GM19463 (cell line): ENCODE data around the gene WRNIP1.
A peak's percentile ranks its signal among the peaks of the same experiment; 100 is the strongest.
"Not testable (repeated sequence)": the region's sequence is repeated elsewhere in the genome, so short reads cannot be mapped to it uniquely, and the experiment has no call there.

ENCODE experiments used
- ATAC-seq: cut with Tn5 transposase; IDR thresholded peaks from one replicate; pipeline ENCODE4 v1.9.1; 2021; ENCODE audit warnings: mild to moderate bottlenecking, moderate library complexity; ENCODE audit not compliant: unreplicated experiment

WRNIP1 gene

DNA sequence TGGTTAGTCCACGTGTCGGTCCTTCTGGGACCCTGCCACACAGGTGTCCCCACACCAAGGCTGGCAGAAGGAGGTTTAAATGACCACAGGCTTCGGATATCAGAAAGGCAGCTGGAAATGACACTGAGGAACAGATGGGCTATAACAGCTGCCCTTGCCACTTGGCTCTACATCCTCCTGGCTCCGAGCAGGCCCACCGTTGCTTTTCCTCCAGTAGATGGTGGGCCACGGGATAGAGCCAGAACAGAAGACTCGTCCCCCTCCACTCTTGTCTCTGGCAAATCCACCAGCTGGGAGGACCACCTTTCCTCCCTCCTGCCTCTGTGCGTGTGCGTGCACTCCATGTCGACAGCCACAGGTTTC is 17.6 kb downstream of the WRNIP1 start:
- ATAC-seq: no peak

DNA sequence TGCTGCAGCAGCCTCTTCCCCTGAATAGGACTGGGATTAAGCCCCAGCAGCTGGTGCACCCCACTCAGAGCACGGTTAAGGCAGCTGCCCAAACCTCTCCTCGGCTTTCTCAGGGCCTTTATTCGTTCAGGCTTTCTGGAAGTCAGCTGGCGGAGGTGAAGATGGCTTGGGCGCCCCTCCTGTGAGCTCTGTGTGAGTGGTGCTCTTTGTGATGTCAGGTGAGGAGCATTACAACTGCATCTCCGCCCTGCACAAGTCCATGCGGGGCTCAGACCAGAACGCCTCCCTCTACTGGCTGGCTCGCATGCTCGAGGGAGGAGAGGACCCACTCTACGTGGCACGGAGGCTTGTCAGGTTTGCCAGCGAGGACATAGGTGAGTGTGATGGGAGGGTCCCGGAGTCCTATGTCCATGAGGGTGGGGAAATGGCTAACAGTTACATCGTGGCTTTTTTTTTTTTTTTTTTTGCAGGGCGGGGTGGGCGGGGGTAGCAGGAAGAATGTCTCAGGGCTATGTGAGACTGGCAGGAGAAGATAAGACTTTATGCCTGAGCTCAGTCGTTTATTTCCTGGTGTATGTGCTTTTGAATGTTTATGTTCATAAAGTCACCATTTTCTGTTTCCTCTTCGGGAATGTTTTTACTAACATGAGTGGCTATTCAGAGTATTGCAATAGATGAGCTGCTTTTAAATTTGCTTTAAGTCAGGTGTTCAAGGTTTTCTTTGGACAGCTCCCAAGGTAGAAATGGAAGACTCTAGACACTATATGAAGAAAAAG is 18.2 kb downstream of the WRNIP1 start:
- no peak for ATAC-seq

DNA sequence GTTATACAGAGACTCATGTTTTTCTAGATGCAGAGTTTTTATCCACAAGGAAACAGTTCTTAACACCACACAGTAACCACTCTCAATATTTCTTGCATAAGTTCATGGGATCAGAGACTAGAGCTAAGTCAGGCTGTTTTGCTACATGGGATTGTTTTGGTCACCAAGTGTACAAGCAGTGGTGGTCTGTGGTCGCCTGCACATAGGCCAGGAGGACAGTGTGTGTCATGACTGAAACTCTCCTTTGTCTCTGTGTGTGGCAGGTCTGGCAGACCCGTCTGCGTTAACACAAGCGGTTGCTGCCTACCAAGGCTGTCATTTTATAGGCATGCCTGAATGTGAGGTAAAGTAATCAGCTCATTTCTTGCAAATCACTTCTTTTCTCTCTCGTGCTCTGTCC is 18.9 kb downstream of the WRNIP1 start:
- ATAC-seq: no peak

DNA sequence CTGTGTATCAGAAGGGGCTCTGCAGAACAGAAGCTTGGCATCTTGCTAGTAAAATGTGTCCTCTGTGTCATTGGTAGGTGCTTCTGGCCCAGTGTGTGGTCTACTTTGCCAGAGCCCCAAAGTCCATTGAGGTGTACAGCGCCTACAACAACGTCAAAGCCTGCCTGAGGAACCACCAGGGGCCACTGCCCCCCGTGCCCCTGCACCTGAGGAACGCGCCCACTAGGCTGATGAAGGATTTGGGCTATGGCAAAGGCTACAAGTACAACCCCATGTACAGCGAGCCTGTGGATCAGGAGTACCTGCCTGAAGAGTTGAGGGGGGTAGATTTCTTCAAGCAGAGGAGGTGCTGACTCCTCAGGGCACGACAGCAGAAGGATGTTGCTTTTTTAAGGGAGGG is 19.7 kb downstream of the WRNIP1 start:
- no peak for ATAC-seq

DNA sequence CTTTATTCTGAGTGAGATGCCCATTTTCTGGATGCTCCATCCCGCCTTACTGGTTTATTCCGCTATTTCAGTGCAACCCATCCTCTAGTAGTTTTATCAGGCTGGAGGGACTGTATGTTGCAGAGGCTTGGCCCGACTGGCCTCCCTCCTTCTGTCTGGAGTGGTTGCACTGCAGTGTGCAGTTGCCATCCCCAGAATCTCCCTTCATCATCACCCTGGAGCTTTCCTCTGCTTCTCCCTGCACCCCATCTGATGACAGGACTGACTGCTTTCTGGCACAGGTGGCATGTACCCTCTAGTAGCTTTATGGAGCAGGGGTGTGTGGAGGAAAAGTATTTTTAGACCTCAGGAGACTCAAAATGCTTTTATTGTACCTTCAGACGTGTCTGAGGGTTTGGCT is 21.1 kb downstream of the WRNIP1 start:
- no peak for ATAC-seq

DNA sequence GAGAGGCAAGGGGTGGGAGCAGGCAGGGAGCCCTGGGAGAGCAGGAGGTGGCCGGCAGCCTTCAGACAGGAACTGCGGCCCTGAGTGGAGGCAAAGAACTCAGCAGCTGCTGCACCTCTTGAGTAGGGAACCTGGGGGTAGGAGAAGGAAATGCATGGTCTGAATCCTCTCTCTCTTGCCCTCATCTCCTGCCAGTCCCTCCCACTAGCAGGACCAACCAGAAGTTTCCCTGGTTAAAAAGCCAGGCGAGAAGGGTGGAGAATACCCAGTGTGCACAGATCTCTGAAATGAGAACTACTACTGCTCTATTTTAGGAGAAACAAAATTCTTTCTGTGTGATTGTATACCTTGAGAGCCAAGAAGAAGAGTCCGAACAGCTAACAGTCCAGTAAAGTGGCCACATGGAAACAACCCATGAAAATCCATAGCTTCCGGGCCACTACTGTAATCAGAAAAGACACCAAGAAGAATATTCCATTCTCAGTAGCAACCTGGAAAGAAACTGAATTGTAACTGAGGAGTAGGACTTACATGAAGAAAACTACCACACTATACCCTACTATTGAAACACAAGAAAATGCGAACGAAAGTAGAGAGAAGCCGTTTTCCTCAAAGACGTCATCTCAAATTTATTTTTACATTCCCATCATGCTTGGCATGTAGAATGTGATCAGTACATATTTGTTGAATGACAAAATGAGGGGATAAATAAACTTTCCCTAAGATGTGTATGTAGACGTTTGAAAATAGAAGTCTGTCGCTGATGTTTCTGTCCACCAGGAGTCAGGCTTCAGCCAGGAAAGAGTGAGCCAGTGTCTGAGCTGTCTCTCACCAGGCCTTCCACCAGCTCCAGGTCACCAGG is 25.6 kb downstream of the WRNIP1 start:
- peak; percentile 76 for ATAC-seq

DNA sequence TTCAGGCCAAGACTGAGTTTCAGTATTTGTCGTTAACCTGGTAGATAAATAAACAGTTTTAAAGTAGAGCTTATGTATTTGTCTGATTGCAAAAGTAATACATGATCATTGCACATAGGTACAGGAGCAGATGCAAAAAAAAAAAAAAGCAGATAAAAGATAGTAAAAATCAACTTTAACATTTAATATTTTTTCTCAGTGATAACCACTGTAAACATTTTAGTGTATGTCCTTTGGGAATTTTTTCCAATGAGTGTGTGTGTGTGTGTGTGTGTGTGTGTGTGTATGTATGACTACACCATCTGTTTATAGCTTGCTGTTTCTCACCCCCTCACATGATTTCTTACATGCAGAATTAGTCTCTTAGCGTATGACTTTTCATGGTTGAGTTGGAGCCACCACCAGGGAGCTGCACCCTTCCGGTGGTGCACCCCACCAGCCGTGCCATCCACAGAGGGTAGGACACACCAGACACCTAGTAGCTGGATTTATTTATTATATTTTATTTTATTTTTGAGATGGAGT is 26.3 kb downstream of the WRNIP1 start:
- ATAC-seq: no peak

DNA sequence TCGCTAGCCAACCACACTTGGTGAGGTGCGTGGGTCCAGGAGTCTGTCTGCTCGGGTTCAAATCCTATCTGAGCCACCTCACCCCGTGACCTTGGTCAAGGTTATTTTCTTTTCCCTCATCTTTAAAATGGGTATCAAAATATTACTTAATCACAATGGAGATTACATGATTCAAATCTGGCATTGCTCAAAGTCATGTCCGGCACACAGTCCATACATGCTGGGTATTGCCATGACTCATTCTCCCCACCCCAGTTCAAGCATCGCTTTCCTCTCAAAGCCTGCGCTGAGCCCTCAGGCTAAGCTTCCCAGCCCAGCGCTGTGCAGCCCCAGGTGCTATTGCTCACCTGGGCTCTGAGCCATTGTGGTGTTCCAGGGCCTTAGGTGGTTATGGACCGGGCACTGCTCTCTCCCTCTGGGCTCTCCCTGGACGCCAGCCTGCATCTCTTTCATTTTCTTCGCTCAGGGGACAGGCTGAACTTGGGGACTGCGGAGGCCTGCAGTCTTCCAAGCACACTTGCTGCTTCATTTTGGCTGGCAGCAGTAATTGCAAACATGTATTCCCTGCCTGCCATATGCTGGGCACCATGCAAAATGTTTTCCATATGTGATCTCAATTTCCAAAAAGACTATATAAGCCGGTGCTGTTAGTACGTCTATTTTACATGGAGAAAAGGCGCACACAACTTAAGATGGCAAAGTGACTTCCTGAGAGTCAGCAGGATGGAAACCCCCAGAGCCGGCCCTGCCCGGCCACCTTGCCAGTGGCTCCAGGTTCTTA is 27.3 kb downstream of the WRNIP1 start:
- no peak for ATAC-seq

DNA sequence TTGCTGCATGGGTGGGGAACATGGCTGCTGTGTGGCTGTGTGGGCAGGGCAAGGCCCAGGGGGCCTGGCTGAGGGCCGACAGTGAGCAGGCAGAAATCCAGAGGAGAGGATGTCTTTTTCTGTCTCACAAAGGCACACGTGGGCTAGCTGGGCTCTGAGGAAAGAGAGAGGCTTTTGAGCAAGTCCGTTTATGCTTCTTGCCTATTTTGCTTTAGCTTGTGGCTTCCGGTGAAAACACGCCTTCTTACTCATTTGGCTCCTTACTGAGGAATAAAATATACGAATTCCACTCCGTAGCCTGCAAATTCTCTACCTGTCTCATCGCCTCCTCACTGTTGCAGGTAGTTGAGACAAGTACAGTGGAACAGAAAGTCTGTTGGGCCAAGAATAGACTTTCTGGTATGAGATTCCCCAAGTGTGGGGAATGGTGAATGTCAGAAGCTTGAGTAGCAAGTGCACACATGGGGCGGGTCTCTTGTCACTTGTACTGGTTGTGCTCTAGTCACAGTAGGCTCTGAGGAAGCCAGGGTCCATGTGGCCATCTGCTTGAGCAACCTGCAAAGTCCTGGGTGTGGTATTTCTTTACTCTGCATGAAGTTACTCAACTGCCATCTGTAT is 28.4 kb downstream of the WRNIP1 start:
- no peak for ATAC-seq

DNA sequence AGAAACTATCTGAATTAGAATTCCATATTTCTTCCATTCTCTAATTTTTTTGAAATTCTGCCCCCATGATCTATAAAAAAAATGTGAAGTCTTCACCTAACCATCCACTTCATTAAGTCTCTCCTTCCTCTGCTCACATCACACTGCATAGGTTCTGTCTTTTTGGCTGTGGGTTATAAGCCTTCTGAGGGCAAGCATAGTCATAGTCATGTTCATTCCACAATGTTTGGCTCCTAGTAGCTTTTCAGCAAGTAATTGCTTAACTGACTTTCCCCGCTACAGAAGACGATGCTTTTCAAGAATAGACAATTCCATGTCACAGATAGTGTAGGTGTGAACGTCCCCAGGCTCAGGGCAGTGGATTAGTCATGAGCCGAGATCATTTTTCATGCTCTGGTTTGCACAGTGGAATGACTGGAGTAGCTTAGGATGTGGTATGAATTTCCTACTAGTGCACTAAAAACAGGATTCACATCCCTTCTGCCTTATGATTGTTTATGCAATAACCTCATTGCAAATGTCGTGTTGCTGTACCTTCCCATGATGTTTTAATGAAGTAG is 29.1 kb downstream of the WRNIP1 start:
- no peak for ATAC-seq

DNA sequence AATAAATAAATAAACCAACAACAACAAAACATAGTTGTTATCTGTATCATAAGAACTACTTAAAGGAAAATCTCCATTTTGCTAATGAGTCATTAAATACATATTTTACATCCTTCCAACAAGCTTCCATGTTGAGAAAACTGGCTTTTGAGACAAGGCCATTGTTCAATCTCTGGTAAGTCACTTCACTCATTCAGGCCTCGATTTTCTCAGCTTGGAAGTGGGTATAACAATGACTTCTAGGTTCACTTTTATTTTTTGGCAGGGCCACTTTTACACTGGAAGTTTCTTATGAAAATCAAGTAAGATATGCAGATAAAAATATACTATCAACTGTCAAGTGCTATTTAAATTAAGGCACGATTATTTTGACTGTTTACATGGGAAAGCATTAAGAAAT is 30.0 kb downstream of the WRNIP1 start:
- ATAC-seq: no peak

DNA sequence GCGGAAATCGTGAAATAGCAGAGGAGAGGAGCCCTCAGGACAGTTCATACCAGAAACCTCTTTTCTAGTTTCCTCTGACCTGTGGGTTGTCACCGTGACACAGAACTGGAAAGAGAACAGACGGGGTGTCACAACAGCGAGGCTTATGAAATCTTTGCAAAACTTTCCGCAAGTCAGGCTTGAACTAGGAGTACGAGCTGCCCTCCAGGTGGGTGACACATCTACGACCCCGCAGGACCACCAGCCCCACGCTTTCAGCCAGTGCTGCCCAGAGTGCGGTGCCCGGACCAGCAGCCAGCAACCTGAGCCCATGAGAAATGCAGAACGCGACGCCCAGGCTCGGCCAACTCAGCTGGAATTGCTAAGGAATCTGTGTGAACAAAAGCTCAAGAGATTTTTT is 30.8 kb downstream of the WRNIP1 start:
- ATAC-seq: no peak

DNA sequence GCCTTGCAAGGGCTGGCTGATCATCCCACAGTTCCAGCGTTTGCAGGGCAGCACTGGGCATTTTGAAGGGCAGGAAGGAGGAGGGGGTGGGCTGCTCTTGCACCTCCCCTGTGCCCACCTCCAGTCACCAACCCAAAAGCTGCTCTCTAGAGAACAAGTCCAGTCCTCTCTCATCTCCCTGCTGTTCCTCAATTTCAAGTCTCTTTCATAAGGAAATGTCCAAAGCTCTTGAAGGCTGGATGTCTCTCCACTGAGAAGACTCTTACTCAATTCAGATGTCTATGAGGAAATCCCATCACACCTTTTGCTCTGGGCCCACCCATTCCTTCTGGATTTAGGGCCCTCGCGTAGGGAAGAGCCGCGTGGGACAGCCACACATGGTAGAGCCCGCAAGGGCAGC is 31.7 kb downstream of the WRNIP1 start:
- ATAC-seq: no peak

DNA sequence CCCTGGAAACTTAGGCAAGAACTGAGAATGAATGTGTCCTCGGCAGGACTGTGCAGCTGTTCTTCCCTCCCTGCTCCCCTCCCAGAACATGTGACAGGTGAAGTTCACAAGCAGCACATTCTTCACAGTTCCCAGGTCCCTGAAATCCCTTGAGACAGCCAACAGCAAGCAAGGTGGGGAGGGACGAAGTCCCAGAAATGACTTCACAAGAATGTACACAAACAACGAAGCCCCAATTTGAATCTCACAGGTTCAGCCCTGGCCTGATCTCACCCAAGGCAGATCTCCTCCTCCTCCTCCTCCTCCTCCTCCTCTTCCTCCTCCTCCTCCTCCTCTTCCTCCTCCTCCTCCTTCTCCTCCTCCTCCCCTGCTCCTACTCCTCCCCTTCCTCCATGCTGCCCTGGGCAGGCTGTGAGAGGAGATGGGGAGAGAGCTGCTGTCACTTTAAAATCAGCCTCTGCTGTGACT is 32.4 kb downstream of the WRNIP1 start:
- ATAC-seq: no peak

DNA sequence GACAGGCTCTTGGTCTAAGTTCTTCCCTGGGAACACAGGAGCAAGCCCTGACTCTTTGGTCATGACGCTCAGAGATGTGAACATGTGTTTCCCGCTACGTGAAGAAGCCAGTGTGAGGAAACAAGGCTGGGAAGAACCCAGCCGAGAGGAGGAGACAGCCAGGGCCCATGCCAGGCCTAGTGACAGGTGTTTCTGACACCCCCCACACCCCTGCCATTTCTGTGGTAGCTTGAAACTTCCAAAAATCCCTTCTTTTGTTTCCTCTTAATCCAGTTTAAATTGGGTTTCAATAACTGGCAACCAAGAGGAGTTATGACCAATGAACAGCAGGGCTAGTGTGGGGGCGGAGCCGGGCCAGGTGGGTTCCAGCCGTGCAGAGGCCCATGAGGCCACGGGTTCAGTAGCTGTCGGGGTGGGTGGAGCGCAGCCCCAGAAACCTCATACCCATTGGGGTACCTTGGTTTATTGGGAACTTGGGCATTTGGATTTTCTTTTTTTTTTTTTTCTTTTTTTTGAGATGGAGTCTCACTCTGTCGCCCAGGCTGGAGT is 33.5 kb downstream of the WRNIP1 start:
- no peak for ATAC-seq

DNA sequence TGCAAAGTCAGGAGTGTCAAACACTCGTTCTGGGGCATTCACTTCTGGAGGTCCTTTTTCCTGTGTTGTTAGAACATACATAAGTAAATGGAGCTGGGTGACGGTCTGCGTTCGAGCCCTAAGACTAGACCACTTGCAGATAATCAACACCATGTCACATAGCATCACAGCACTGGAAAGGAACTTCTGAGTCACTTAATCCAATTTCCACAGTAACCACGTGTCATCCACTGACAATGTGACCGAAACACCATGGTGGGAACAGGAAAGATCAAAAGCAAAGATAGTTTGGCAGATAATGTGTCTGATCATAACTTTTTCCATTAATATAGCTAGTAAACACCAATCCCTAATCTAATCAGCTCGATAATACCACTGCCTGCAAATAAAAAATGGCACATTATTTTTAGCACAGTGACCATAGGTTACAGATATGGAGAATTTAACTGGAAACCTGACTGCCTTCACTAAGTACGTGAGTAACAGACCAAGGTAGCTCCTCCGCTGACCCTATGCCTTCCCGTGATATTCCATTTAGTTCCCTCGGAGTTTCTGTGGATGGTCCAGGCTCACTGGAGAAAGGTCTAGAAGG is 34.8 kb downstream of the WRNIP1 start:
- no peak for ATAC-seq

DNA sequence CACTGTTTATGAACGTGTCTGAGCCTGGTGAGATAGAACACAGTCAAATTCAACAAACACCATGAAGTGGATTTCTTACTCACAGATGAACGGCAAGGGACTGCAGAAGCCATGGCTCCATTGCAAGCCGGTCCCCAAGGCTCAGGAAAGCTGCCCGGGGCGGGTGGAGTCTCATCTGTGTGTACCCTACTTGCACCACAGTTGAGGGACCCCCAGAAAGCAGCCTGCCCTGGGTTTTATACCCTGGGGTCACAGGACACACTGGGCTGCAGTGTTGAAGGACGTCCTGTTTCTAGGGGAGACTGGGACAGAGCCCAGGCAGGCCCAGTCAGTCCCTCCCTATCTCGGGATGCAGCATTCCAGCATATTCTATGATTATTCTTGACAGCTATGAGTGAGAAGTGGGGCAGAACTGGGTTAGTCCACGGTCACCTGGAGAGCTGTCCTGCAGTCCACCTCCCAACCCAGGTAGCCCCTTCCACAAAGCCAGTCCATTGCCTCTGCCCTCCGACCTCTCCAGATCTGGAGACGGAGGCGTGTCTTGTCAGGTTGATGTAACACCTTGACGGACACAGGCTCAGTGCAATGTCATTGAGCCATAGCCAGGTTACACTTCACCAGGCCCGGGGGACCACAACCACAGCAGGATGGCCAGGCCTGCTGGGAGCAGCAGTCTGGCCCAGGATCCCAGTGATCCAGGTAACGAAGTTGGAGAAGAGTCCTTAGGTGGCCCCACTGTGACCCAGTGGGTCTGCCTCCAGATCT is 35.5 kb downstream of the WRNIP1 start:
- ATAC-seq: no peak

DNA sequence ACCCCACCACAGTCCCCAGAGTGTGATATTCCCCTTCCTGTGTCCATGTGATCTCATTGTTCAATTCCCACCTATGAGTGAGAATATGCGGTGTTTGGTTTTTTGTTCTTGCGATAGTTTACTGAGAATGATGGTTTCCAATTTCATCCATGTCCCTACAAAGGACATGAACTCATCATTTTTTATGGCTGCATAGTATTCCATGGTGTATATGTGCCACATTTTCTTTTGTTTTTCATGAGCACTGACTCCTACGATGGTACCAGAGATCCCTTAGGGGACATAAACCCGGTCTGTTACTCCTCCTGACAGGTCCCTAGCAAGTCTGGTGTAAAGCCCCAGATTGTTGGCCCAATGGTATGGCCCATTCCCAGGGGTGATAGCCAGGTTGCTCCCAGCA is 36.5 kb downstream of the WRNIP1 start:
- ATAC-seq: not testable (repeated sequence)

DNA sequence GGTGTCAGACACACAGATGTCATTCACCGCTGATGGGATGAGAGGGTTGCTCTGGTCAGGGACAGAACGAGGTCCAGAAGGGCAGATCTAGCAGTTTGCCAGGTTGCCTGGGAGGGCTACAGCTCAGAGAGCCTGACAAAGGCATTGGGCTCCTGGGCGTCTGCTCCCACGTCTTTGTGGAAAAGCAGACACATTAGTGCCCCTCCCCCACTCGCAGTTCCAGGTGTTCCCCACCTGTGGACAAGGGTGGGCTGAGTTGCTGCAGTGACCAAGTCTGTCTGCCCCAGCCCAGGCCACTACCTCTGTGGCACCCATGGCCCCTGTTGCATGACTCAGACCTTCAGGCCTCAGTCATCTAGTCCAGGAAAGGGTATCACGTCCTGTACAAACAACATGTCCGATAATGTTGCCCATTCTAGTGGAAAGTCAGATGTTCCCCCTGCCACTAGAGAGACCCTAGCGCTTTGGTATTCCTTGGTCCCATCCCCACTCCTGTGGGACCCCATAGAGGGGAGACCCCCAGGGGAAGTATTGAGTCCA is 37.4 kb downstream of the WRNIP1 start:
- no peak for ATAC-seq
